ENCODE data around the gene UNC45A. TPM values are rescaled to one million over a fixed set of nuclear protein-coding genes. Genes with fewer than 3 reads are reported as not detected.

The UNC45A gene
- total and polyA plus RNA-seq, 12 donors: 19.2 to 28.0 (median 25.2) TPM

- ATAC-seq (no peak), DNase-seq (no peak)
- H3K4me3 ChIP-seq: no peak overlapping the region
- no peaks in the 10 kb centered on the region for H3K9me3 ChIP-seq
- H3K27ac ChIP-seq: no peak overlapping the region
- no peaks in the 10 kb centered on the region for H3K27me3 ChIP-seq
- intact Hi-C loops (cut with DNase I): no loop called here
- TF ChIP-seq CTCF (IDR thresholded peaks at IDR 0.05): no peak
- H3K36me3 ChIP-seq: peaks cover 5 to 100% (median 68%) of the 10 kb centered on the region in 9 donors
- H3K4me1 ChIP-seq: no peaks in the 10 kb centered on the region
- WGBS, 2 donors: 92 to 95% methylated on average over 12 of the region's 12 CpGs
Observed at GRCh38 chr15:90942354-90943120, 7.5 kb downstream of the UNC45A start.

- DNase-seq: no peak
- H3K4me3 ChIP-seq: no peak overlapping the region
- ATAC-seq: no peak
- H3K9me3 ChIP-seq: no peaks in the 10 kb centered on the region
- no peaks in the 10 kb centered on the region for H3K27me3 ChIP-seq
- no peak overlapping the region for H3K27ac ChIP-seq
- no peak for TF ChIP-seq CTCF (IDR thresholded peaks at IDR 0.05)
- WGBS, 2 donors: 90 to 94% methylated on average over 7 of the region's 7 CpGs
- H3K36me3 ChIP-seq: peaks cover 6 to 100% (median 72%) of the 10 kb centered on the region in 9 donors
- no peaks in the 10 kb centered on the region for H3K4me1 ChIP-seq
- intact Hi-C loops (cut with DNase I): no loop called here
Observed at GRCh38 chr15:90945091-90945490, 10.0 kb downstream of the UNC45A start.

GRCh38 chr15:90946538-90946937 is 11.5 kb downstream of the UNC45A start:
- intact Hi-C loops (cut with DNase I): no loop called here
- Histone ChIP-seq H3K36me3 (peaks cover 6 to 100% (median 72%) of the 10 kb centered on the region in 9 donors), H3K27ac (no peak overlapping the region), H3K27me3 (no peaks in the 10 kb centered on the region), H3K4me3 (no peak overlapping the region), H3K4me1 (no peaks in the 10 kb centered on the region), H3K9me3 (no peaks in the 10 kb centered on the region)
- no peak for TF ChIP-seq CTCF (IDR thresholded peaks at IDR 0.05)
- DNase-seq (no peak), ATAC-seq (no peak)
- WGBS, 2 donors: 93 to 94% methylated on average over 16 of the region's 16 CpGs

DNA sequence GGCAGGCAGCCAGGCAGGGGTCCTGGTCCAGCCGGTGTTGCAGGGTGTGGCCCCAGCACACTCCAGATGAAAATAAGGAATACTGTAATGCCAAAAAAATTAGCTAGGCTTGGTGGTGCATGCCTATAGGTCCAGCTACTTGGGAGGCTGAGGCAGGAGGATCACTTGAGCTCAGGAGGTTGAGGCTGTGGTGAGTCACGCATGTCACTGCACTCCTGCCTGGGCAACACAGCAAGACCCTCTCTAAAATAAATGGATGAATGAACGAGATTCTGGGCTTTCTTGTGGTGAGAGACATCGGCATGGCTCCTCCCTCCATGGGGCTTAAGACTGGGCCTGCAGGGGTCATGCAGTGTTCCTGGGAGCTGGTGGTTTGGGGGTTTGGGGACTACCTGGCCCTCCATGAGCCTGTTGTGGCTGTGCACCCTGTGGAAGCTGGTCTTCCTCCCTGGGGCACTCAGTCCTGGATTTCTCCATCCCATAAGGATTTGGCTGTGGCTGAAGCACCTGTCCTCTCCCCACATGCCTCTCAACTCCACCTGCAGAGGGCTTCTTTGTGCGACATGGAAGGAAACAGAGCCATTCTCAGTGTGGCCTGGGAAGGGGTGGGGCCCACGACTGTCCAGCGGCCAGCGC is 12.0 kb downstream of the UNC45A start:
- intact Hi-C loops (cut with DNase I): no loop called here
- ATAC-seq (no peak), DNase-seq (no peak)
- H3K9me3 ChIP-seq: no peaks in the 10 kb centered on the region
- WGBS, 2 donors: 79 to 90% methylated on average over 8 of the region's 8 CpGs
- no peak for TF ChIP-seq CTCF (IDR thresholded peaks at IDR 0.05)
- peaks cover 6 to 100% (median 74%) of the 10 kb centered on the region in 9 donors for H3K36me3 ChIP-seq
- H3K27ac ChIP-seq: no peak overlapping the region
- H3K4me1 ChIP-seq: no peaks in the 10 kb centered on the region
- H3K4me3 ChIP-seq: no peak overlapping the region
- H3K27me3 ChIP-seq: no peaks in the 10 kb centered on the region
